NT2/D1 (cell line): ENCODE data around the gene TSPYL2.

Experiments
- SUZ12 ChIP-seq: IDR thresholded peaks from 2 replicates; pipeline ENCODE4 v1.6.1; 2011; ENCODE audit not compliant: insufficient read length, insufficient read depth; ENCODE audit errors: extremely low read depth
- YY1 ChIP-seq: IDR thresholded peaks from 2 replicates; pipeline ENCODE4 v1.6.1; 2011; ENCODE audit not compliant: insufficient read length, insufficient read depth
- ZNF274 ChIP-seq: IDR thresholded peaks from 2 replicates; pipeline ENCODE4 v1.6.1; 2011; ENCODE audit warnings: mild to moderate bottlenecking, low read depth, low read length

GRCh38 chrX:53048169-53049126, 33.7 kb upstream of the TSPYL2 start, which contains the start of gene GPR173:
- TF ChIP-seq YY1 (no peak), ZNF274 (no peak), SUZ12 (no peak)
